WTC11 (cell line): Measurements from ENCODE around the gene ANXA2.

Source experiments
- ATF1 ChIP-seq: sonication (generic); formaldehyde crosslinking; IDR thresholded peaks from 2 replicates; pipeline ENCODE4 v1.8.1; 2023; ENCODE audit warnings: mild to moderate bottlenecking, moderate library complexity, missing genetic modification reagents
- KAT7 ChIP-seq: sonication (generic); formaldehyde crosslinking; IDR thresholded peaks from 2 replicates; pipeline ENCODE4 v1.8.1; 2023; ENCODE audit warnings: missing genetic modification reagents, mild to moderate bottlenecking, borderline replicate concordance
- NR1H2 ChIP-seq: sonication (generic); formaldehyde crosslinking; IDR thresholded peaks from 2 replicates; pipeline ENCODE4 v1.9.0; 2021; ENCODE audit warnings: mild to moderate bottlenecking, moderate library complexity, missing genetic modification reagents
- SP1 ChIP-seq: sonication (generic); formaldehyde crosslinking; conservative IDR thresholded peaks from 2 replicates; pipeline ENCODE4 v1.8.1; 2022; ENCODE audit warnings: missing genetic modification reagents
- TEAD4 ChIP-seq: sonication (generic); formaldehyde crosslinking; IDR thresholded peaks from 2 replicates; pipeline ENCODE4 v1.8.0; 2022; ENCODE audit warnings: mild to moderate bottlenecking, missing genetic modification reagents
- ZNF121 ChIP-seq: sonication (generic); formaldehyde crosslinking; IDR thresholded peaks from 2 replicates; pipeline ENCODE4 v1.8.0; 2023; ENCODE audit warnings: missing genetic modification reagents
- ZNF416 ChIP-seq: fragments of 250-450 bp; sonication (Bioruptor Pico); IDR thresholded peaks from 2 replicates; pipeline ENCODE4 v1.9.0; 2021; ENCODE audit warnings: mild to moderate bottlenecking, inconsistent platforms
- TF ChIP-seq, protein P1 (sequence below): sonication (generic); formaldehyde crosslinking; IDR thresholded peaks from 2 replicates; pipeline ENCODE4 v1.8.0; 2023; ENCODE audit warnings: missing genetic modification reagents
- TF ChIP-seq, protein P2 (sequence below): sonication (generic); formaldehyde crosslinking; IDR thresholded peaks from 2 replicates; pipeline ENCODE4 v1.8.1; 2023; ENCODE audit warnings: mild to moderate bottlenecking, missing genetic modification reagents, moderate library complexity
- TF ChIP-seq, protein P3 (sequence below): fragments of 200-600 bp; IDR thresholded peaks from 2 replicates; pipeline ENCODE4 v1.8.0; 2022; ENCODE audit warnings: antibody characterized with exemption
- TF ChIP-seq, protein P4 (sequence below): fragments of 250-450 bp; sonication (Bioruptor Pico); IDR thresholded peaks from 2 replicates; pipeline ENCODE4 v1.9.0; 2021; ENCODE audit warnings: mild to moderate bottlenecking
- TF ChIP-seq, protein P5 (sequence below): sonication (generic); formaldehyde crosslinking; IDR thresholded peaks from 2 replicates; pipeline ENCODE4 v1.8.0; 2023; ENCODE audit warnings: mild to moderate bottlenecking, missing genetic modification reagents
- TF ChIP-seq, protein P6 (sequence below): sonication (generic); formaldehyde crosslinking; IDR thresholded peaks from 2 replicates; pipeline ENCODE4 v1.8.0; 2022; ENCODE audit warnings: mild to moderate bottlenecking, missing genetic modification reagents

DNA sequence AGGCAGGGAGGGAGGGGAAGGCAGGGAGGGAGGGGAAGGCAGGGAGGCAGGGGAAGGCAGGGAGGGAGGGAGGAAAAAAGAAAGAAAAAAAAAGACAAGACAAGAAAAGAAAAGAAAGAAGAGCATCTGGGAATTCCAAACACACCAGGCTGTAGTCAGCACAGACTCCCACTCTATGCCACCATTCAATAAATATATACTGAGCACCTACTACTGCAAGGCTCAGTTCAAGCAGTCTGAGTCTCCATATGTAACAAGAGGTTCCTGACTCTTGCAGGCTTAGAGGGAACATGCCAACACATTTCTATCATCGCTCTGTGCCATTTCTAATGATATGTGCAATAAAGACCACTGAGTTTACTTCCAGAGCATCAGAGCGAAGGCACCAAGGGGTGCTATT, 47.7 kb downstream of the ANXA2 start:
- TF ChIP-seq, protein P1, sequence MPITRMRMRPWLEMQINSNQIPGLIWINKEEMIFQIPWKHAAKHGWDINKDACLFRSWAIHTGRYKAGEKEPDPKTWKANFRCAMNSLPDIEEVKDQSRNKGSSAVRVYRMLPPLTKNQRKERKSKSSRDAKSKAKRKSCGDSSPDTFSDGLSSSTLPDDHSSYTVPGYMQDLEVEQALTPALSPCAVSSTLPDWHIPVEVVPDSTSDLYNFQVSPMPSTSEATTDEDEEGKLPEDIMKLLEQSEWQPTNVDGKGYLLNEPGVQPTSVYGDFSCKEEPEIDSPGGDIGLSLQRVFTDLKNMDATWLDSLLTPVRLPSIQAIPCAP = no peak
- TF ChIP-seq, protein P2, sequence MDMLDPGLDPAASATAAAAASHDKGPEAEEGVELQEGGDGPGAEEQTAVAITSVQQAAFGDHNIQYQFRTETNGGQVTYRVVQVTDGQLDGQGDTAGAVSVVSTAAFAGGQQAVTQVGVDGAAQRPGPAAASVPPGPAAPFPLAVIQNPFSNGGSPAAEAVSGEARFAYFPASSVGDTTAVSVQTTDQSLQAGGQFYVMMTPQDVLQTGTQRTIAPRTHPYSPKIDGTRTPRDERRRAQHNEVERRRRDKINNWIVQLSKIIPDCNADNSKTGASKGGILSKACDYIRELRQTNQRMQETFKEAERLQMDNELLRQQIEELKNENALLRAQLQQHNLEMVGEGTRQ (CRISPR knock-in tag) = no peak
- TF ChIP-seq, protein P3, sequence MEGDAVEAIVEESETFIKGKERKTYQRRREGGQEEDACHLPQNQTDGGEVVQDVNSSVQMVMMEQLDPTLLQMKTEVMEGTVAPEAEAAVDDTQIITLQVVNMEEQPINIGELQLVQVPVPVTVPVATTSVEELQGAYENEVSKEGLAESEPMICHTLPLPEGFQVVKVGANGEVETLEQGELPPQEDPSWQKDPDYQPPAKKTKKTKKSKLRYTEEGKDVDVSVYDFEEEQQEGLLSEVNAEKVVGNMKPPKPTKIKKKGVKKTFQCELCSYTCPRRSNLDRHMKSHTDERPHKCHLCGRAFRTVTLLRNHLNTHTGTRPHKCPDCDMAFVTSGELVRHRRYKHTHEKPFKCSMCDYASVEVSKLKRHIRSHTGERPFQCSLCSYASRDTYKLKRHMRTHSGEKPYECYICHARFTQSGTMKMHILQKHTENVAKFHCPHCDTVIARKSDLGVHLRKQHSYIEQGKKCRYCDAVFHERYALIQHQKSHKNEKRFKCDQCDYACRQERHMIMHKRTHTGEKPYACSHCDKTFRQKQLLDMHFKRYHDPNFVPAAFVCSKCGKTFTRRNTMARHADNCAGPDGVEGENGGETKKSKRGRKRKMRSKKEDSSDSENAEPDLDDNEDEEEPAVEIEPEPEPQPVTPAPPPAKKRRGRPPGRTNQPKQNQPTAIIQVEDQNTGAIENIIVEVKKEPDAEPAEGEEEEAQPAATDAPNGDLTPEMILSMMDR = no peak
- TF ChIP-seq NR1H2 (CRISPR knock-in tag) (no peak), TEAD4 (CRISPR knock-in tag) (no peak), ZNF121 (CRISPR knock-in tag) (no peak), KAT7 (CRISPR knock-in tag) (no peak), SP1 (CRISPR knock-in tag) (no peak), ATF1 (no peak), ZNF416 (no peak)
- TF ChIP-seq, protein P4, sequence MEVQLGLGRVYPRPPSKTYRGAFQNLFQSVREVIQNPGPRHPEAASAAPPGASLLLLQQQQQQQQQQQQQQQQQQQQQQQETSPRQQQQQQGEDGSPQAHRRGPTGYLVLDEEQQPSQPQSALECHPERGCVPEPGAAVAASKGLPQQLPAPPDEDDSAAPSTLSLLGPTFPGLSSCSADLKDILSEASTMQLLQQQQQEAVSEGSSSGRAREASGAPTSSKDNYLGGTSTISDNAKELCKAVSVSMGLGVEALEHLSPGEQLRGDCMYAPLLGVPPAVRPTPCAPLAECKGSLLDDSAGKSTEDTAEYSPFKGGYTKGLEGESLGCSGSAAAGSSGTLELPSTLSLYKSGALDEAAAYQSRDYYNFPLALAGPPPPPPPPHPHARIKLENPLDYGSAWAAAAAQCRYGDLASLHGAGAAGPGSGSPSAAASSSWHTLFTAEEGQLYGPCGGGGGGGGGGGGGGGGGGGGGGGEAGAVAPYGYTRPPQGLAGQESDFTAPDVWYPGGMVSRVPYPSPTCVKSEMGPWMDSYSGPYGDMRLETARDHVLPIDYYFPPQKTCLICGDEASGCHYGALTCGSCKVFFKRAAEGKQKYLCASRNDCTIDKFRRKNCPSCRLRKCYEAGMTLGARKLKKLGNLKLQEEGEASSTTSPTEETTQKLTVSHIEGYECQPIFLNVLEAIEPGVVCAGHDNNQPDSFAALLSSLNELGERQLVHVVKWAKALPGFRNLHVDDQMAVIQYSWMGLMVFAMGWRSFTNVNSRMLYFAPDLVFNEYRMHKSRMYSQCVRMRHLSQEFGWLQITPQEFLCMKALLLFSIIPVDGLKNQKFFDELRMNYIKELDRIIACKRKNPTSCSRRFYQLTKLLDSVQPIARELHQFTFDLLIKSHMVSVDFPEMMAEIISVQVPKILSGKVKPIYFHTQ = no peak
- TF ChIP-seq, protein P5, sequence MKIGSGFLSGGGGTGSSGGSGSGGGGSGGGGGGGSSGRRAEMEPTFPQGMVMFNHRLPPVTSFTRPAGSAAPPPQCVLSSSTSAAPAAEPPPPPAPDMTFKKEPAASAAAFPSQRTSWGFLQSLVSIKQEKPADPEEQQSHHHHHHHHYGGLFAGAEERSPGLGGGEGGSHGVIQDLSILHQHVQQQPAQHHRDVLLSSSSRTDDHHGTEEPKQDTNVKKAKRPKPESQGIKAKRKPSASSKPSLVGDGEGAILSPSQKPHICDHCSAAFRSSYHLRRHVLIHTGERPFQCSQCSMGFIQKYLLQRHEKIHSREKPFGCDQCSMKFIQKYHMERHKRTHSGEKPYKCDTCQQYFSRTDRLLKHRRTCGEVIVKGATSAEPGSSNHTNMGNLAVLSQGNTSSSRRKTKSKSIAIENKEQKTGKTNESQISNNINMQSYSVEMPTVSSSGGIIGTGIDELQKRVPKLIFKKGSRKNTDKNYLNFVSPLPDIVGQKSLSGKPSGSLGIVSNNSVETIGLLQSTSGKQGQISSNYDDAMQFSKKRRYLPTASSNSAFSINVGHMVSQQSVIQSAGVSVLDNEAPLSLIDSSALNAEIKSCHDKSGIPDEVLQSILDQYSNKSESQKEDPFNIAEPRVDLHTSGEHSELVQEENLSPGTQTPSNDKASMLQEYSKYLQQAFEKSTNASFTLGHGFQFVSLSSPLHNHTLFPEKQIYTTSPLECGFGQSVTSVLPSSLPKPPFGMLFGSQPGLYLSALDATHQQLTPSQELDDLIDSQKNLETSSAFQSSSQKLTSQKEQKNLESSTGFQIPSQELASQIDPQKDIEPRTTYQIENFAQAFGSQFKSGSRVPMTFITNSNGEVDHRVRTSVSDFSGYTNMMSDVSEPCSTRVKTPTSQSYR (CRISPR knock-in tag) = no peak
- TF ChIP-seq, protein P6, sequence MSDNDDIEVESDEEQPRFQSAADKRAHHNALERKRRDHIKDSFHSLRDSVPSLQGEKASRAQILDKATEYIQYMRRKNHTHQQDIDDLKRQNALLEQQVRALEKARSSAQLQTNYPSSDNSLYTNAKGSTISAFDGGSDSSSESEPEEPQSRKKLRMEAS = no peak
